Trophoblast cell (in vitro differentiated cells and primary cell): ENCODE data around the gene PAH.

ENCODE experiments used
- DNase-seq, 2 donors: peaks; one replicate each; pipeline ENCODE4 v3.0.0-alpha.2; 2016
- H2AFZ ChIP-seq: 2 replicates; pipeline ENCODE4 v1.6.1; 2013; ENCODE audit warnings: low read length, moderate library complexity, mild to moderate bottlenecking; ENCODE audit not compliant: insufficient read depth, poor library complexity
- H2AK5ac ChIP-seq: 2 replicates; pipeline ENCODE4 v1.6.1; 2013; ENCODE audit warnings: mild to moderate bottlenecking, low read length
- H2BK120ac ChIP-seq: 2 replicates; pipeline ENCODE4 v1.6.1; 2013; ENCODE audit warnings: low read length, mild to moderate bottlenecking, moderate library complexity; ENCODE audit not compliant: insufficient read depth, poor library complexity
- H2BK12ac ChIP-seq: 2 replicates; pipeline ENCODE4 v1.6.1; 2013; ENCODE audit warnings: mild to moderate bottlenecking, low read length, moderate library complexity
- H2BK5ac ChIP-seq: 2 replicates; pipeline ENCODE4 v1.6.1; 2013; ENCODE audit warnings: low read length, low read depth, moderate library complexity, mild to moderate bottlenecking; ENCODE audit not compliant: poor library complexity
- H3K14ac ChIP-seq: 2 replicates; pipeline ENCODE4 v1.6.1; 2013; ENCODE audit warnings: mild to moderate bottlenecking, low read length
- H3K18ac ChIP-seq: 2 replicates; pipeline ENCODE4 v1.6.1; 2013; ENCODE audit warnings: mild to moderate bottlenecking, low read length
- H3K23ac ChIP-seq: 2 replicates; pipeline ENCODE4 v1.6.1; 2013; ENCODE audit warnings: low read length
- H3K27ac ChIP-seq: 2 replicates; pipeline ENCODE4 v1.5.1; 2013; ENCODE audit warnings: low read depth, mild to moderate bottlenecking, inconsistent platforms, low read length, moderate library complexity
- H3K27me3 ChIP-seq: 2 replicates; pipeline ENCODE4 v1.6.1; 2013; ENCODE audit warnings: inconsistent platforms, mild to moderate bottlenecking, low read length, moderate library complexity; ENCODE audit not compliant: insufficient read depth
- H3K36me3 ChIP-seq, 2 experiments: 1 replicate in 1 of 2; 2 replicates in 1 of 2; pipeline ENCODE4 v1.6.1; 2013; ENCODE audit warnings: low read length in 2 of 2, mild to moderate bottlenecking in 2 of 2, moderate library complexity in 1 of 2; ENCODE audit not compliant: insufficient read depth in 2 of 2, control insufficient read depth in 1 of 2
- H3K4ac ChIP-seq: 2 replicates; pipeline ENCODE4 v1.6.1; 2013; ENCODE audit warnings: low read depth, mild to moderate bottlenecking, low read length, moderate library complexity
- H3K4me1 ChIP-seq, 2 experiments: 1 replicate in 1 of 2; 2 replicates in 1 of 2; pipeline ENCODE4 v1.6.1; 2013; ENCODE audit warnings: low read length in 2 of 2, mild to moderate bottlenecking in 2 of 2, moderate library complexity in 1 of 2; ENCODE audit not compliant: insufficient read depth in 2 of 2, control insufficient read depth in 1 of 2
- H3K4me2 ChIP-seq: 2 replicates; pipeline ENCODE4 v1.6.1; 2013; ENCODE audit warnings: inconsistent platforms, mild to moderate bottlenecking, low read length, moderate library complexity
- H3K4me3 ChIP-seq: 2 replicates; pipeline ENCODE4 v1.5.1; 2013; ENCODE audit warnings: mild to moderate bottlenecking, low read depth, low read length, inconsistent platforms
- H3K79me1 ChIP-seq: one replicate; pipeline ENCODE4 v1.6.1; 2013; ENCODE audit warnings: low read length
- H3K79me2 ChIP-seq: 2 replicates; pipeline ENCODE4 v1.6.1; 2013; ENCODE audit warnings: low read length, mild to moderate bottlenecking; ENCODE audit not compliant: control insufficient read depth, insufficient read depth, poor library complexity
- H3K9ac ChIP-seq: 2 replicates; pipeline ENCODE4 v1.6.1; 2013; ENCODE audit warnings: mild to moderate bottlenecking, low read length
- H3K9me3 ChIP-seq: 2 replicates; pipeline ENCODE4 v1.6.1; 2013; ENCODE audit warnings: low read depth, mild to moderate bottlenecking, control low read depth, inconsistent platforms, low read length; ENCODE audit not compliant: insufficient read depth
- H4K12ac ChIP-seq: 2 replicates; pipeline ENCODE4 v1.6.1; 2013; ENCODE audit warnings: low read depth, mild to moderate bottlenecking, low read length, moderate library complexity
- H4K8ac ChIP-seq: 2 replicates; pipeline ENCODE4 v1.6.1; 2013; ENCODE audit warnings: low read depth, mild to moderate bottlenecking, low read length, moderate library complexity
- H4K91ac ChIP-seq: one replicate; pipeline ENCODE4 v1.6.1; 2013; ENCODE audit warnings: low read depth, mild to moderate bottlenecking, low read length, moderate library complexity
- WGBS: extraction: QIAGEN DNeasy Blood & Tissue Kit; methylation state at CpG from one replicate; pipeline ENCODE4 v1.1.7; 2013; ENCODE audit warnings: missing lambda C conversion rate; ENCODE audit not compliant: insufficient read length, insufficient coverage; ENCODE audit errors: extremely low coverage; 5-methylcytosine and 5-hydroxymethylcytosine counted together

The PAH gene

DNA sequence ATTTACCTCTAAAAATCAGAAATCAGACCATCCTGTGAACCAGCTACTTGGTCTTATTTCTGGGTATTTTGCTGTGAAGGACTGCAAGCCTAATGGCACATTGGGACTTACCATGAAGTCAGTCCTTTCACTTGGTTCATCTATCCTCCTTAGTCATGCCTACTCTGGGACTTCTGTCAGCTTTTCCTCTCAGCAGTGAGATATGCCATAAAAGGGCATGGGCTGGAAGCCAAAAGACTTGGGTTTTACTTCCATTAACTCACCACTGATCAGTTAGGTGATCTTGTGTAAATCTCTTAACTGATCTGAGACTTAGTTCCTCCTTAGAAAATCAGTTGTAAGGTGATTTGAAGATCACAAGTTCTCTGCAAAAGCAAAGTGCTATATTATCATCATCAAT is 116.5 kb downstream of the PAH start:
- no peak overlapping the region for H3K23ac ChIP-seq
- no peak overlapping the region for H4K8ac ChIP-seq
- H4K91ac ChIP-seq, result no peak overlapping the region
- no peak overlapping the region for H2AK5ac ChIP-seq
- H3K27ac ChIP-seq, result no peak overlapping the region
- no peaks in the 10 kb centered on the region for H3K4me1 ChIP-seq
- no peak overlapping the region for H3K18ac ChIP-seq
- no peak for DNase-seq
- no peak overlapping the region for H2BK12ac ChIP-seq
- H3K4ac ChIP-seq, result no peak overlapping the region
- H2BK120ac ChIP-seq, result no peak overlapping the region
- no peaks in the 10 kb centered on the region for H3K27me3 ChIP-seq
- H3K14ac ChIP-seq, result no peak overlapping the region
- no peaks in the 10 kb centered on the region for H3K36me3 ChIP-seq
- no peak overlapping the region for H3K4me3 ChIP-seq
- H3K79me1 ChIP-seq, result no peaks in the 10 kb centered on the region
- H3K4me2 ChIP-seq, result no peak overlapping the region
- no peaks in the 10 kb centered on the region for H3K79me2 ChIP-seq
- H4K12ac ChIP-seq, result no peak overlapping the region
- no peak overlapping the region for H2AFZ ChIP-seq
- H3K9me3 ChIP-seq, result peaks cover 2% of the 10 kb centered on the region
- no peak overlapping the region for H3K9ac ChIP-seq
- no peak overlapping the region for H2BK5ac ChIP-seq

DNA sequence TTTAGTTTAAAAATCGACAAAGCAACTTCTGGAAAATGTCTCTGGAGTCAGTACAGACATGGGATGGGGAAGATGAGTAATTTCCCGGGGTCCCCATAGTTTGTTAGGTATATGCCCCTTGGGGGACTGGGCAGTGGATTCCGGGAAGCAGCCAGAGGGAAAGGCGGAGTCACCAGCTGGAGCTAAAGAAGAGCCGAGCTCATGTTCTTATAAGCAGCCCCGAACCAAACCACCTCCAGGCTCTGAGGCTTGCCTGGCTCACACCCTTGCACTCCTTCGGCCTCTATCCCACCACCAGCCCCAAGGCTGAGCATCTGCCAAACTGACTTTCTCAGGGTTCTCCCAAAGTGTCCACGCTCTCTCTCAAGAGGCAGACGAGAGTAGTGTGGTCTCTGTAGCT is 117.8 kb downstream of the PAH start:
- H3K27ac ChIP-seq, result no peak overlapping the region
- no peak overlapping the region for H3K14ac ChIP-seq
- no peak overlapping the region for H3K4me2 ChIP-seq
- WGBS, result no CpG with 5 or more reads among the region's 9 CpGs
- no peak for DNase-seq
- H2AK5ac ChIP-seq, result no peak overlapping the region
- H3K79me1 ChIP-seq, result no peaks in the 10 kb centered on the region
- no peak overlapping the region for H2BK120ac ChIP-seq
- H3K4me3 ChIP-seq, result no peak overlapping the region
- no peaks in the 10 kb centered on the region for H3K79me2 ChIP-seq
- no peak overlapping the region for H3K23ac ChIP-seq
- H3K27me3 ChIP-seq, result no peaks in the 10 kb centered on the region
- H3K18ac ChIP-seq, result no peak overlapping the region
- no peaks in the 10 kb centered on the region for H3K36me3 ChIP-seq
- H2AFZ ChIP-seq, result no peak overlapping the region
- no peak overlapping the region for H3K4ac ChIP-seq
- H4K8ac ChIP-seq, result no peak overlapping the region
- no peak overlapping the region for H3K9ac ChIP-seq
- H4K12ac ChIP-seq, result no peak overlapping the region
- no peak overlapping the region for H4K91ac ChIP-seq
- H2BK5ac ChIP-seq, result no peak overlapping the region
- no peak overlapping the region for H2BK12ac ChIP-seq
- peaks cover 2% of the 10 kb centered on the region for H3K9me3 ChIP-seq
- H3K4me1 ChIP-seq, result no peaks in the 10 kb centered on the region

DNA sequence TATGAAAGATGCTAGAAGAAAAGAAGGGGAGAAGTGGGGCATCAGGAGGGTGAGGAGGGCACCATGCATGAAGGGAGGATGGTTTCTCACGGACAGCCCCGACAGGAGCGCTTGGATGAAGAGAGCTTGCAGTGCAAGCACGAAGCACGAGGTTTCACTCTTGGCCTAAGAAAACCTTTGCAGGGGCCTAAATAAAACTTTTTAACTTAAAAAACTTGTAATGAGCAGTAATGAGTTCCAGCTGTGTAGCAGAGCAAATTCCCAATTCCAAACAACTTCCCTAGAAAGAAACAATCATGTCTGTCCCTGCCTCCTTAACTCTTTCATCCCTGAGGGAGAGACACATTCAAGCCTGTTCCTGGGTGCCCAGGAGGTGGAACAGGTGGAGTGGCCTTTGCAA is 119.5 kb downstream of the PAH start:
- Histone ChIP-seq H3K9ac (no peak overlapping the region), H2BK5ac (no peak overlapping the region), H3K9me3 (peaks cover 2% of the 10 kb centered on the region), H3K18ac (no peak overlapping the region), H3K4me2 (no peak overlapping the region), H3K4ac (no peak overlapping the region), H3K14ac (no peak overlapping the region), H2AFZ (no peak overlapping the region), H4K8ac (no peak overlapping the region), H3K4me3 (no peak overlapping the region), H3K23ac (no peak overlapping the region), H3K79me2 (no peaks in the 10 kb centered on the region), H4K12ac (no peak overlapping the region), H3K79me1 (no peaks in the 10 kb centered on the region), H3K27me3 (no peaks in the 10 kb centered on the region), H2BK120ac (no peak overlapping the region), H3K4me1 (no peaks in the 10 kb centered on the region), H3K36me3 (no peaks in the 10 kb centered on the region), H2BK12ac (no peak overlapping the region), H4K91ac (no peak overlapping the region), H2AK5ac (no peak overlapping the region), H3K27ac (no peak overlapping the region)
- no CpG with 5 or more reads among the region's 5 CpGs for WGBS
- DNase-seq, result no peak

GRCh38 chr12:102793921-102794320 is 123.1 kb downstream of the PAH start:
- H2BK120ac ChIP-seq, result no peak overlapping the region
- no peak overlapping the region for H3K4me3 ChIP-seq
- H2AK5ac ChIP-seq, result no peak overlapping the region
- DNase-seq, result no peak
- no peaks in the 10 kb centered on the region for H3K4me1 ChIP-seq
- H3K4ac ChIP-seq, result no peak overlapping the region
- H3K23ac ChIP-seq, result no peak overlapping the region
- no peaks in the 10 kb centered on the region for H3K79me1 ChIP-seq
- no peak overlapping the region for H2AFZ ChIP-seq
- H3K9me3 ChIP-seq, result no peaks in the 10 kb centered on the region
- no peaks in the 10 kb centered on the region for H3K36me3 ChIP-seq
- no peaks in the 10 kb centered on the region for H3K27me3 ChIP-seq
- no peak overlapping the region for H2BK5ac ChIP-seq
- no peak overlapping the region for H4K8ac ChIP-seq
- no peak overlapping the region for H2BK12ac ChIP-seq
- H4K12ac ChIP-seq, result no peak overlapping the region
- H3K14ac ChIP-seq, result no peak overlapping the region
- H3K27ac ChIP-seq, result no peak overlapping the region
- no peak overlapping the region for H3K18ac ChIP-seq
- H3K9ac ChIP-seq, result no peak overlapping the region
- no peaks in the 10 kb centered on the region for H3K79me2 ChIP-seq
- H4K91ac ChIP-seq, result no peak overlapping the region
- WGBS, result no CpG with 5 or more reads among the region's 7 CpGs
- no peak overlapping the region for H3K4me2 ChIP-seq
